H9 (cell line): ENCODE results near the gene CFAP410. TPM values are rescaled to one million over a fixed set of nuclear protein-coding genes. Genes with fewer than 3 reads are reported as not detected.

Experiments
- DNase-seq: peaks from one replicate; pipeline ENCODE4 v3.0.0-alpha.2; 2017
- H2AFZ ChIP-seq: one replicate; pipeline ENCODE4 v1.6.1; 2013; ENCODE audit warnings: mild to moderate bottlenecking, low read length, control low read depth, moderate library complexity
- H2AK5ac ChIP-seq: 2 replicates; pipeline ENCODE4 v1.6.1; 2013; ENCODE audit warnings: low read length, control low read depth, mixed read lengths; ENCODE audit not compliant: insufficient read length
- H2BK120ac ChIP-seq: one replicate; pipeline ENCODE4 v1.6.1; 2013; ENCODE audit warnings: low read depth, mild to moderate bottlenecking, low read length, control low read depth, inconsistent platforms; ENCODE audit not compliant: poor library complexity, severe bottlenecking
- H2BK12ac ChIP-seq: 2 replicates; pipeline ENCODE4 v1.6.1; 2013; ENCODE audit warnings: low read length, control low read depth, mixed read lengths, low read depth; ENCODE audit not compliant: insufficient read length
- H2BK15ac ChIP-seq: 2 replicates; pipeline ENCODE4 v1.6.1; 2013; ENCODE audit warnings: low read depth, low read length, control low read depth
- H2BK20ac ChIP-seq: one replicate; pipeline ENCODE4 v1.6.1; 2013; ENCODE audit warnings: low read depth, mild to moderate bottlenecking, low read length, control low read depth, inconsistent platforms; ENCODE audit not compliant: poor library complexity, severe bottlenecking
- H2BK5ac ChIP-seq: 2 replicates; pipeline ENCODE4 v1.6.1; 2013; ENCODE audit warnings: low read length, control low read depth, mixed read lengths; ENCODE audit not compliant: insufficient read length
- H3K14ac ChIP-seq: 2 replicates; pipeline ENCODE4 v1.6.1; 2013; ENCODE audit warnings: low read length, control low read depth; ENCODE audit not compliant: insufficient read depth
- H3K18ac ChIP-seq: 2 replicates; pipeline ENCODE4 v1.6.1; 2013; ENCODE audit warnings: low read depth, mild to moderate bottlenecking, mixed read lengths, low read length, control low read depth; ENCODE audit not compliant: insufficient read length
- H3K23ac ChIP-seq: 2 replicates; pipeline ENCODE4 v1.6.1; 2013; ENCODE audit warnings: low read length, control low read depth, mixed read lengths, low read depth; ENCODE audit not compliant: insufficient read length
- H3K23me2 ChIP-seq: 2 replicates; pipeline ENCODE4 v1.6.1; 2013; ENCODE audit warnings: low read depth, mild to moderate bottlenecking, mixed read lengths, low read length, control low read depth; ENCODE audit not compliant: insufficient read length, poor library complexity, severe bottlenecking
- H3K27ac ChIP-seq: 2 replicates; pipeline ENCODE4 v1.5.1; 2013; ENCODE audit warnings: low read length, control low read depth, mixed read lengths, low read depth; ENCODE audit not compliant: insufficient read length
- H3K27me3 ChIP-seq: 2 replicates; pipeline ENCODE4 v1.6.1; 2013; ENCODE audit warnings: low read length, control low read depth, inconsistent platforms; ENCODE audit not compliant: insufficient read depth
- H3K4ac ChIP-seq: 2 replicates; pipeline ENCODE4 v1.6.1; 2013; ENCODE audit warnings: low read depth, mild to moderate bottlenecking, control low read depth, inconsistent platforms, low read length, moderate library complexity
- H3K4me1 ChIP-seq: 2 replicates; pipeline ENCODE4 v1.6.1; 2013; ENCODE audit warnings: low read length, control low read depth, inconsistent platforms; ENCODE audit not compliant: insufficient read depth
- H3K4me2 ChIP-seq: 2 replicates; pipeline ENCODE4 v1.6.1; 2013; ENCODE audit warnings: low read length, control low read depth, mixed read lengths; ENCODE audit not compliant: insufficient read length, insufficient read depth
- H3K56ac ChIP-seq: 2 replicates; pipeline ENCODE4 v1.6.1; 2013; ENCODE audit warnings: low read depth, mild to moderate bottlenecking, mixed read lengths, low read length, control low read depth; ENCODE audit not compliant: insufficient read length
- H3K79me1 ChIP-seq: 2 replicates; pipeline ENCODE4 v1.6.1; 2013; ENCODE audit warnings: low read depth, mild to moderate bottlenecking, moderate library complexity, low read length, control low read depth, inconsistent platforms; ENCODE audit not compliant: insufficient read depth, poor library complexity, severe bottlenecking
- H3K79me2 ChIP-seq: 2 replicates; pipeline ENCODE4 v1.6.1; 2013; ENCODE audit warnings: low read length, control low read depth, inconsistent platforms; ENCODE audit not compliant: insufficient read depth
- H3K9ac ChIP-seq: 2 replicates; pipeline ENCODE4 v1.6.1; 2013; ENCODE audit warnings: low read length, control low read depth, mixed read lengths; ENCODE audit not compliant: insufficient read length; ENCODE audit errors: extremely low read depth
- H3K9me3 ChIP-seq: one replicate; pipeline ENCODE4 v1.6.1; 2013; ENCODE audit warnings: low read depth, low read length, inconsistent platforms; ENCODE audit not compliant: control insufficient read depth
- H3T11ph ChIP-seq: one replicate; pipeline ENCODE4 v1.6.1; 2013; ENCODE audit warnings: mild to moderate bottlenecking, low read length, control low read depth, inconsistent platforms
- H4K20me1 ChIP-seq: one replicate; pipeline ENCODE4 v1.6.1; 2013; ENCODE audit not compliant: control insufficient read depth, insufficient read length, insufficient read depth
- H4K5ac ChIP-seq: 2 replicates; pipeline ENCODE4 v1.6.1; 2013; ENCODE audit warnings: low read depth, mild to moderate bottlenecking, mixed read lengths, low read length, control low read depth; ENCODE audit not compliant: insufficient read length
- H4K8ac ChIP-seq: replicated peaks from 2 replicates; pipeline ENCODE4 v1.6.1; 2013; ENCODE audit warnings: low read length, control low read depth, mixed read lengths, low read depth; ENCODE audit not compliant: insufficient read length
- H4K91ac ChIP-seq: 2 replicates; pipeline ENCODE4 v1.6.1; 2013; ENCODE audit warnings: low read depth, mild to moderate bottlenecking, moderate library complexity, mixed read lengths, low read length, control low read depth; ENCODE audit not compliant: insufficient read length
- H3K27ac Mint-ChIP-seq, 3 experiments: 2 replicates in 2 of 3; 3 replicates in 1 of 3; pipeline ENCODE4 v1.8.0; 2020 to 2021; ENCODE audit warnings: mixed read lengths in 3 of 3, mild to moderate bottlenecking in 1 of 3, moderate library complexity in 1 of 3
- H3K27me3 Mint-ChIP-seq: 2 replicates; pipeline ENCODE4 v1.8.0; 2021; ENCODE audit warnings: low read depth, mild to moderate bottlenecking, moderate library complexity, mixed read lengths
- H3K36me3 Mint-ChIP-seq, 3 experiments: 2 replicates in 2 of 3; 3 replicates in 1 of 3; pipeline ENCODE4 v1.8.0; 2020 to 2021; ENCODE audit warnings: low read depth in 3 of 3, mixed read lengths in 3 of 3; ENCODE audit not compliant: insufficient read depth in 1 of 3
- H3K4me1 Mint-ChIP-seq, 2 experiments: 2 replicates each; pipeline ENCODE4 v1.8.0; 2020; ENCODE audit warnings: mixed read lengths in 2 of 2
- H3K4me3 Mint-ChIP-seq, 2 experiments: 2 replicates in 1 of 2; 3 replicates in 1 of 2; pipeline ENCODE4 v1.8.0; 2020 to 2021; ENCODE audit warnings: mild to moderate bottlenecking in 2 of 2, mixed read lengths in 2 of 2, moderate library complexity in 1 of 2
- H3K9me3 Mint-ChIP-seq, 2 experiments: 2 replicates in 1 of 2; 3 replicates in 1 of 2; pipeline ENCODE4 v1.8.0; 2020; ENCODE audit warnings: mild to moderate bottlenecking in 2 of 2, mixed read lengths in 2 of 2, moderate library complexity in 1 of 2
- CTCF ChIP-seq: fragments of 200-600 bp; sonication (generic); conservative IDR thresholded peaks from 3 replicates; pipeline ENCODE4 v1.8.0; 2021; ENCODE audit warnings: antibody characterized with exemption, mild to moderate bottlenecking
- WGBS: extraction: QIAGEN DNeasy Blood & Tissue Kit; methylation state at CpG from one replicate; pipeline ENCODE4 v1.1.7; 2013; ENCODE audit warnings: missing lambda C conversion rate, low lambda C conversion rate, mixed read lengths; ENCODE audit not compliant: insufficient read length; ENCODE audit errors: extremely low coverage; 5-methylcytosine and 5-hydroxymethylcytosine counted together
- total RNA-seq: library from RNA; stranded (reverse); gene quantifications from 2 replicates; pipeline ENCODE4 v1.2.1, GENCODE V29; 2021

CFAP410 gene
- total RNA-seq, 1 experiment from 2014 or later = 17.0 TPM

DNA sequence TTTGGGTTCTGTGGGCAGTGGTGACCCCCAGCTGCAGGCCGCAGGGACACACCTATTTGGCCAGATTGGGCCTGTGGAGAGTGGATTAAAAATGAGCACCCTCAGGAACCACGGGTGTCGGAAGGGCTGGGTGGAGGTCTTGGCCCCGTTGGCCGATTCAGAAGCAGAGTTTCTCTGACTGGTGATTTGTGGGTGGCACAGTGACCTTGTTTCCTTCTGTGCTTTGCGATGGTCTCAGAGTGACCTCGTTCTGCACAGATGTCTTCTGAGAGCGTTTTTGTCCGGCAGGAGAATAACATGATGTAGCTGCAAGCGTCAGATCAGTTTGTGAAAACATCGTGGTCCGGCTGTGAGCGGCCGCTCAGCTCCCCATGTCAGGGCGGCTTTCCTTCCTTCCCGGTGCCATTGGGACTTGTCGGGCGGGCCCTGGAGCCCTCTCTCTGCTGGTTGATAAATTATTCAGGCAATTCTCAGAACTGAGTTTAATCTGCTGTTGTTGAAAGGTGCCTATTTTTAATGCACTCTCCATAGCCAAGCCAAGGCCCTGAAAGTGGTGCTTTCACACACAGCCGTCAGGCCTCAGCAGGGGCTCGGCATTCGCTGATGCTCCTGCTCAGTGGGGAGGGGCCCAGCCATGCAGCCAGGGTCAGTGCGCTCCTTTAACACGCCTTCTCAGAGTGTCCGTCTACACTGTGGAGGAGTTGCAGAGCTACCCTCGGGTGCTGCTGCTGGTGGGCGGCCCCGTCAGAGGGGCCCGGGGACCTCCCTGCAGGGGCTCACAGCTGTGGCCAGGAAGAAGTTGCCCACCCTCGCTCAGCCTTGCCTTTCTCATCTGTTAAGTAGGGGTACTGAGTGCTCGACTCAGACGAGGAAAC, 41.0 kb upstream of the CFAP410 start:
- Histone ChIP-seq H3K18ac (no peak overlapping the region), H3K27me3 (no peaks in the 10 kb centered on the region), H3K56ac (no peak overlapping the region), H4K91ac (no peak overlapping the region), H2AFZ (no peak overlapping the region), H2BK20ac (no peak overlapping the region), H3T11ph (no peak overlapping the region), H2AK5ac (no peak overlapping the region), H2BK120ac (no peak overlapping the region), H4K5ac (no peak overlapping the region), H4K8ac (no peak overlapping the region), H3K9ac (no peak overlapping the region), H3K79me2 (no peaks in the 10 kb centered on the region), H3K4ac (no peak overlapping the region), H3K4me2 (no peak overlapping the region), H2BK5ac (no peak overlapping the region), H3K79me1 (no peaks in the 10 kb centered on the region), H3K14ac (no peak overlapping the region), H2BK15ac (no peak overlapping the region), H2BK12ac (no peak overlapping the region), H3K9me3 (no peaks in the 10 kb centered on the region), H3K4me1 (no peaks in the 10 kb centered on the region), H4K20me1 (no peaks in the 10 kb centered on the region), H3K23ac (no peak overlapping the region), H3K27ac (no peak overlapping the region), H3K23me2 (no peaks in the 10 kb centered on the region)
- WGBS = no CpG with 5 or more reads among the region's 31 CpGs
- peaks cover 0 to 3% (median 0%) of the 10 kb centered on the region in 3 experiments; a peak in 3 of 7 replicates for H3K36me3 Mint-ChIP-seq
- DNase-seq = no peak
- peaks cover 23% of the 10 kb centered on the region for H3K27me3 Mint-ChIP-seq
- peak overlapping the region in 1 of 3 experiments; percentile 60; a peak in 1 of 7 replicates for H3K27ac Mint-ChIP-seq
- no peak for TF ChIP-seq CTCF
- peaks cover 19 to 22% of the 10 kb centered on the region in 2 experiments for H3K4me1 Mint-ChIP-seq
- H3K4me3 Mint-ChIP-seq = no peak overlapping the region
- peaks cover 19% of the 10 kb centered on the region in 2 experiments for H3K9me3 Mint-ChIP-seq
